GM19397 (cell line): ENCODE results near the gene HCFC1R1.

Experiments used
- ATAC-seq: cut with Tn5 transposase; IDR thresholded peaks from one replicate; pipeline ENCODE4 v1.9.1; 2021; ENCODE audit warnings: mild to moderate bottlenecking, moderate library complexity; ENCODE audit not compliant: unreplicated experiment

The HCFC1R1 gene

DNA sequence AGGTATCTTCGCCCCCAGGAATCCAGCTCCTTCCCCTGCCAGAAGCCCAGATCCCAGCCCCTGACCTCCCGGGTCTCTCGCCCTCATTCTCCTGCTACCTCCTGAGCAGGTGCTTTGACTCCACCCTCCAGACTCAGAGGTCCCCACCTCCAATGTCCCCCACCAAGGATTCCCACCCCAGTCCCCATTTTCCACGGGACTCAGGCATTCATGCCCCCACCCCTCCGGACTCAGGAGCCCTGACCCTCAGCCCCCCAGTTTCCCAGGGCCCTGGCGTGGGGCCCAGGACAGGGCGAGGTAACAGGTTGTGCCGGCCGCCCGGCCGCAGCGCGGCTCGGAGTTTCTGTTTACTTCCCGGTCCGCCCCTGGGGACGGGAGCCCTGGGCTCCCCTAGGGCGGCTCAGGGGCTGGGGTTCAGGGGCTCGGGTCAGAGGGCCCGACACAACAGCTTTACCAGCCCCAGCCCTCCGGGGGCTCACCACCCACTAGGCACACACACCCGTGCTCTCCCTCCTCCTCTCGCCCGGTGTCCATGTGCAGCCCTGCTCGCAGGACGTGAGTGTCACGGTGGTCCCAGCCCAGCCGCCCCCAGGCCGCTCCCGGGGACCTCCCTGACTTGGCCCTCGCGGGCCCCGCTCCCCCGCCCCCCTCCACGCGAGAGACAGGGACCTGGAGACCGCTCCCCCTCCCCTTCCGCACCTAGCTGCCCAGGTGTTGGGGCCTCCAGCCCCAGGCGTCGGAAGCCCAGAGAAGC lies 12.4 kb upstream of the HCFC1R1 start:
- no peak for ATAC-seq

DNA sequence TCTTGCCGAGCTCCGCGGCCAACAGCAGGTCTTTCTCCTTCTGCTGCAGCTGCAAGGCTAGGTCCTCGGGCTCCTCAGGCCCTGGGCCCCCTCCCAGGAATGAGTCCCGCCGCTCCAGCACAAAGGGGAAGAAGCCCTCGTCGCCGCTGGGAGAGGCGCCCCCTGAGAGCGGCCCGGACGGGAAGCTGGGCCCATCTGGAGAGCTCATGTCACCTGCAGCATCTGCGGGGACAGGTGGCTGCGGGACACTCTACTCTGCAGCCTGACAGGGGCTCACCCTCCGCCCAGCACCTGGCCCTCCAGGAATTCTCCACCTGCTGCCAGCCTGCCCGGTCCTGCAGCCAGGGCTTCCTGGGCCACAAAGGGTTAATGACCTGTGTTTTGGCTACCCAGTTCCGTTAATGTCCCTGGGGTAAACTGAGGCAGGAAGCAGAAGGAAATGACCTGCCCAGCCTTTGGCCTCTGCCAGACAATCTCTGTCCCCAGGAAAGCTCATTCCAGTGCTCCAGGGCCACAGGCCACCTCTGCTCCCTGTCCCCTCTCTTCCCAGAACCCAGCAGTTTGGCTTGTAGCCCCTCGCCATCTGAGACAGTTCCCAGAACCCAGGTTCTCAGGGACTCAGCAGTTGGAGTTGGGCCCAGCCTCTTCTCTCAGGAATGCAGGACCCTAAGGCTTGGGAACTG lies 11.7 kb upstream of the HCFC1R1 start:
- ATAC-seq = no peak

DNA sequence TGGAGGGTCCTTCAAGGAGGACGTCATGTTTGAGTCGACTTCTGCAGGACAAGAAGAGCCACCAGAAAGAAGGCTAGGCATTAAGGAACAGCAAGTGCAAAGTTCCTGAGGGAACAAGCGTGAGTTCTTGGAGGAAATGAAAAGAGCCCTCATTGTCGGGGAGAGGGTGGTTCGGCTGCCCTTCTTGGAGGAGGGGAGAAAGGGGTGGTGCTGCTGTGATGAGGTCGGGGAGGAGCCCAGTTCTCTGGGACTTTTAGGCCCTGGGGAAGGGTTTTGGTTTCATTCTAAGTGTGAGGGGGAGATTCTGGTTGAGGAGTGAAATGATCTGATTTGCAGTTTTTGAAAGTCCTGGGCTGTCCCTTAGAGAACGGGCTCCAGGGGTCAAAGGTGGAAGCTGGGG lies 8.9 kb upstream of the HCFC1R1 start:
- no peak for ATAC-seq

DNA sequence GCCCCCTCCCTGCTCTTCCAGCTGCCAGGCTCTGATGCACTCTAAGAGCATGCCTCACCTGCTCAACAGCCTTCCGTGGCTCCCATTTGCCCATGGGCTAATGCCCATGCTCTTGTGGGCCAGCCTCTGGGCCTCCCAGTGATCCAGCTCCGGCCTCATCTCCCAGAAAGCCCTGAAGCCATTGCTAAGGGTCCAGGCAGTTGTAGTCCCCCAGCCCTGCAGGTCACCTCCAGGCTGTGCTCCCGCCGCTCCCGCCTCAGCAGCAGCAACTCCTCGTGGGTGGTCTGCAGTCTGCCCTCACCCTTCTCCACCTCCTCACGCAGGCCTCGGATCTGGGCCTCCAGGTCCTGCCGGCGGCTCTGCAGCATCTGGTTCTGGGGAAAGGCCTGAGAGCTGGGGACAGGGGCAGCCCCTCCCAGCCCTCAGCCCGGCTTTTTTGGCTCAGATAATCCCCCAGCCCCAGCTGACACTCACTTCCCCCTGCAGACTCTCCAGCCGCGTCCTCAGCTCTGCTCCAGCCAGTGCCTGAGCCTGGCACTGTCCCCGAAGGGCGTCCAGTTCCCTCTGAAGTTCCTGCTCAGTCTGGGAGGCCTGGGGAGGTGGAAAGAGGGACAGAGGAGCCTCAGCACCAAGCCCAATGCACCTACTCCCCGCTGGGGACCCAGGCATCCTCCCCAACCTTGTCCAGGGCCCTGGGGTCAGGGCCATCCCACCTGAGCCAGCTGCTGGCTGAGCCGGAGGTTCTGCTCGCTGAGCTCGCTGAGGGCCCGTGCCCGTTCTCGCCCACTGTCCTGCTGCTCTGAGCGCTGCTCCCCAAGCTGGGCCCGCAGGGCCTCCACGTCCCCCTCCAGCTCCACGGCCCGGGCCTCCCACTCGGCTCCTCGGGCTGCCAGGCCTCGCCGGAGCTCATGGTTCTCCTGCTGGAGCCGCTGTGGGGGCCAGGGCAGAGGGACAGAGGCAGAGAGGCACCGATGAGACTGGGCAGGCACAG lies 6.8 kb upstream of the HCFC1R1 start:
- no peak for ATAC-seq

DNA sequence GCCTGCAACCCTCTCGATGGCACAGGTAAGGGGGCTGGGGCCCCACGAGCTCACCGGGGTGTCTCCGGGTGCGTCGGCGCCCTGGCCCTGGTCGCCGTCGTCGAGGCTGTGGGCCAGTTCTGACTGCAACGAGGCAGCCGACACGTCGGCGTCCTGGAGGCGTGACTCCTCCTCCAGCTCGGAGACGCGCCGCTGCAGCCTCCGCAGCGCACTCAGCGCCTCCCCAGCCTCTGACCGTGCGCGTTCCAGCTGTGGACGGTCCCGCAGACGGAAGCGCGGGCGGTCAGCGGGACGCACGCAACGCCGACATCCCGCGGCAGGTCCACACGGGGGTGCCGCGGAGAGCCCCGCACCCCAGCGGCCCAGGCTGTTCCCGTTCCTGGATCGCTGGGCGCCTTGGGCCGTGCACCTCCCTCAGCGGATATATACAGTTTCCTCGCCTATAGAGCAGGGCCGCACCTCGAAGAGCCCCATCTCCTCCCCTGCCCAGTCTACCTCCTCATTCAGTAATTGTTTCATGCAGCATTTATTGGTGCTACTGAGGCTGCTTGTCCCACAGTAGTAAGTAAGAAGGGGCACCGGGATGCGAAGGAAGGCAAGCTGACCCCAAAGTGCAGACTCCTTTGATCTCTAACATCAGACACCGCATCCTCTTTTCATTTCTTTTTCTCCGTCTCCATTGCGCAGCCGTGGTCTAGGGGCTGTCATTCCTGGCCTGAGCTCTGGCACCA lies 5.9 kb upstream of the HCFC1R1 start:
- no peak for ATAC-seq

DNA sequence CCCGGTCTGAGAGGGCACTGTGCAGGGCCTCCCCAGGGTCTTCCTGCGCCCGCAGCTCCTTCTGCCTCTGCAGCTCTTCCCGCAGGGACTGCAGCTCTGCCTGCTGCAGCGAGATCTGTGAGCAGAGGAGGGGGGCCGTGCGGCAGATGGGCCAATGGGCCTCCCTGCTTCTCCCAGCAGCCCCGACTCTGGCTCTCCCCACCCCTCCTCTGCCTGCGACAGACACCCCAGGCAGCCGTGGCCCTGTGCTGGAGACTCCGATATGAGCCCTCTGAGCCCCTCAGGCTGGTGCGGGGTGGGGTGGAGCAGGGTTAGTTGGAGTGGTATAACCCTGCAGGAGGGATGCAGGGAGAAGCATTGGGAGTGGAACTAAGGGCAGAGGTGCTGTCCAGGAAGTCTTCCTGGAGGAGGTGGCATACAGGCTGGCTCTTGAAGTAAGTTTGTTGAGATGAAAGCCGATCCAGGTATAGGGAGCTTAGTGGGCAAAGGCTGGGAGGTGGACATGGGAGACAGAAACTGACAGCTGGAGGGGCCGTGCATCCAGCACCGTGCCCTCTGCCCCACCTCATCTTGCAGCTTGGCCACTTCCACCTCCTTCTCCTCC lies 5.1 kb upstream of the HCFC1R1 start:
- ATAC-seq = no peak

DNA sequence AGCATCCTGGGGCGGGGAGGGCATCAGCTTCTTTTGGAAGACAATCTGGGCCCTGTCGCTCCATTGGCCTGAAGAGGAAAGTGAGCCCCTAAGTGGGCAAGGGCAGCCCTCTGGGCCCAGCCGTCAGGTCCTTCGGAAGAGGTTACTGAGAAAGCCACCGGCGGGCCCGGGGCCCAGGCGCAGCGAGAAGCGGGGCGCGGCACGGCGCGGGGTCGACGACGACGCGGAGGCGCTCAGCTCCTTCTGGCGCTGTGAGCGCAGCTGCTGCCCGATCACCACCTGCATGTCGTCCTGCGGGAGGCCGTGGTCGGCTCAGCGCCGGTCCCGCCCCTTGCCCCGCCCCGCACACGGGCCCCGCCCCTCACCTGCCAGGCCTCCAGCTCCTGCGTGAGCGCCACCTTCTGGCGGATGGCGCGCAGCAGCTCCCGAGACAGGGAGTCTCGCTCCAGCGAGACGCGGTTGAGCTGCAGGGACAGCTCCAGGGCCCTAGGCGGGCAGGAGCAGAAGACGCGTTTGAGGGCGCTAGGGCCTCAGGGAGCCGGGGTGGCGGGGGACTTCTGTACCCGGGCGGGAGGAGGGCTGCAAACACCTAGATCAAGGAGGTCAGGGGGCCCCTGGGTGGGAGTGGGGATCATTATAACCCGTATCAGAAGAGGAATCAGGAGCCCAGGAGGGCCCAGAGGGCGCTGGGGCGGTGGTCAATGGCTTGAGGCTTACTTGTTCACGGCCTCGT lies 4.4 kb upstream of the HCFC1R1 start:
- no peak for ATAC-seq

DNA sequence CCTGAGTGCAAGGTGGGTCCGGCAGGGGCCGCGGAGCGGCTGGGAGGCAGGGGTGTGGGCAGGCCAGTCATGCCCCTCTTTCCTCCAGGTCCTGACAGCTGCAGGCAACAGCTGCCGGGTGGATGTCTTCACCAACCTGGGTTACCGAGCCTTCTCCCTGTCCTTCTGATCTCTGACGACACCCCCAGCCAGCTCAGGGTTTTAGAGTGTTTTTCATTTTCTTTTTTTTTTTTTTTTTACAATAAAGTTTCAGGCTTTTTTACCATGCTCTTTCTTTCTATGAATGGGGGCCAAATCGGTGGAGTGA lies 3.7 kb upstream of the HCFC1R1 start:
- no peak for ATAC-seq

DNA sequence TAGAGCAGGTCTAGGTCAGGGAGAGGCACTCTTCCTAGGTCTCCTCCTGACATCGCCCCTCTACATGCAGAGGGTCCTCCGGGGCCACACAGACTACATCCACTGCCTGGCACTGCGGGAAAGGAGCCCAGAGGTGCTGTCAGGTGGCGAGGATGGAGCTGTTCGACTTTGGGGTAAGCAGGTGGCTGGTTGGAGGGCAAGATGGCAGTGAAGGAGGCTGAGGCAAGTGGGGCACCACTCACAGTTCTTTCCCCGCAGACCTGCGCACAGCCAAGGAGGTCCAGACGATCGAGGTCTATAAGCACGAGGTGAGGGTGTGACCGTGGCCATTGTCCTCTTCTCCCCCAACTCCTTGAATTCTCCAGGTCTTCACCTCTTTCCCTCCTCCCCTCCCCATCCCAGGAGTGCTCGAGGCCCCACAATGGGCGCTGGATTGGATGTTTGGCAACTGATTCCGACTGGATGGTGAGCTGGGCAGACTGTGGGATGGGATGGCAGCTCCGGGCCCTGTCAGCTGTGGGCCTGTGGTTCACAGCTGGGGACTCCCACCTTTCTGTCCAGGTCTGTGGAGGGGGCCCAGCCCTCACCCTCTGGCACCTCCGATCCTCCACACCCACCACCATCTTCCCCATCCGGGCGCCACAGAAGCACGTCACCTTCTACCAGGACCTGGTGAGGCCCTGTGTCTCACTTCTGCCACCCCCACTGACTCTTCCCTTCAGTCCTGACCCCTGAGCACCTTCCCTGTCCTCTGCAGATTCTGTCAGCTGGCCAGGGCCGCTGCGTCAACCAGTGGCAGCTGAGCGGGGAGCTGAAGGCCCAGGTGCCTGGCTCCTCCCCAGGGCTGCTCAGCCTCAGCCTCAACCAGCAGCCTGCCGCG lies 3.1 kb upstream of the HCFC1R1 start:
- ATAC-seq = no peak

DNA sequence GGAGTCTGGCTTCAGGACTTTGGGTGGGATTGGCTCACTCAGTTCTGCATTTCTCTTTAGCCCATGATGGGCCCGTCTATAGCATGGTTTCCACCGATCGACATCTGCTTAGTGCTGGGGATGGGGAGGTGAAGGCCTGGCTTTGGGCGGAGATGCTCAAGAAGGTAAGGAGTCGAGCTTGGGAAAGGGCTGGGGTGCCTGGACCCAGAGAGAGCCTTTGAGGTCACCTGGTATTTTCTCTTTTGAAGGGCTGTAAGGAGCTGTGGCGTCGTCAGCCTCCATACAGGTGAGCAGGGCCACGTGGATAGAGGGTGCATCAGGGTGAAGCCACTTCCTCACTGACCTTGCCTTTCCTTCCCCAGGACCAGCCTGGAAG lies 2.2 kb upstream of the HCFC1R1 start:
- no peak for ATAC-seq

DNA sequence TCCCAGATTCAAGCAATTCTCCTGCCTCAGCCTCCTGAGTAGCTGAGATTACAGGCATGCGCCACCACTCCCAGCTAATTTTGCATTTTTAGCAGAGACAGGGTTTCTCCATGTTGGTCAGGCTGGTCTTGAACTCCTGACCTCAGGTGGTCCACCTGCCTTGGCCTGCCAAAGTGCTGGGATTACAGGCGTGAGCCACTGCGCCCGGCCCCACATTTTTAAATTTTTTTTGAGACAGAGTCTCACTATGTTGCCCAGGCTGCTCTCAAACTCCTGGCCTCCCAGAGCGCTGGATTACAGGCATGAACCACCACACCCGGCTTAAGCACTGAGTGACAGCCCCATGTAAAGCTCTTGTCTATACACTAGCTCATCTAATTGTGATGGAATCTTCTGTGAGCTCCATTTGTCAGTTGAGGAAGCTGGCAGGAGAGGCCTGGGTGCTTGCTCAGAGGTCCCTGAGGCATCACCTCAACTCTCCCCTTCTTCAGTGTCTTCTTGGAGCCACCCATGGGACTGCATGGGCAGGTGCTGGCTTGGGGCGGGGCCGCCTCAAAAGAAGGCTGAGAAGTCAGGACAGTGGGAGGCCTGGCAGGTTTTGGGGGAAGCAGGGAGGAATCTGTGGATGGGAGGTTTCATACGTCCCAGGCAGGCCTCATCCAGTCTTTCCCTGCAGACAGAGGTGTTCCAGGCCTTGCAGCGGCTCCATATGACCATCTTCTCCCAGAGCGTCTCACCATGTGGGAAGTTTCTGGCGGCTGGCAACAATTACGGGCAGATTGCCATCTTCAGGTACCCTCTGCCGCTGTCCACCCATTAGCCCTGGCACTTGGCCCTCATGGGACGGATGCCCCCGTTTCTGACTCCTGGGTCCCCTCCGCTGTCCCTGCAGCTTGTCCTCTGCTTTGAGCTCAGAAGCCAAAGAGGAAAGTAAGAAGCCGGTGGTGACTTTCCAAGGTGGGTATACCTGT lies 1.6 kb upstream of the HCFC1R1 start:
- no peak for ATAC-seq

DNA sequence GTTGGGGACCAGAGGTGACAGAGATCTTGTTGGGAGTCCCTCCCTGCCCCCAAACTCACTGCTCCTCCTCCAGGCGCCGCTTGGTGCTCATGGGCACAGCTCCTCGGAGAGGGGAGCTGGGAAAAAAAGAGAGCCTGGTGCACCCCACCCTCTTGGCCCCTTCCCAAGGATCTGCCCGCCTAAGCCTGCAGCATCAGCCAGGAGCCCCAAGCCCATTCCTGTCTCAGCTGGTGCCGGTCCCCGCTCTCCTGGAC lies 400 bp downstream of the HCFC1R1 start:
- no peak for ATAC-seq

DNA sequence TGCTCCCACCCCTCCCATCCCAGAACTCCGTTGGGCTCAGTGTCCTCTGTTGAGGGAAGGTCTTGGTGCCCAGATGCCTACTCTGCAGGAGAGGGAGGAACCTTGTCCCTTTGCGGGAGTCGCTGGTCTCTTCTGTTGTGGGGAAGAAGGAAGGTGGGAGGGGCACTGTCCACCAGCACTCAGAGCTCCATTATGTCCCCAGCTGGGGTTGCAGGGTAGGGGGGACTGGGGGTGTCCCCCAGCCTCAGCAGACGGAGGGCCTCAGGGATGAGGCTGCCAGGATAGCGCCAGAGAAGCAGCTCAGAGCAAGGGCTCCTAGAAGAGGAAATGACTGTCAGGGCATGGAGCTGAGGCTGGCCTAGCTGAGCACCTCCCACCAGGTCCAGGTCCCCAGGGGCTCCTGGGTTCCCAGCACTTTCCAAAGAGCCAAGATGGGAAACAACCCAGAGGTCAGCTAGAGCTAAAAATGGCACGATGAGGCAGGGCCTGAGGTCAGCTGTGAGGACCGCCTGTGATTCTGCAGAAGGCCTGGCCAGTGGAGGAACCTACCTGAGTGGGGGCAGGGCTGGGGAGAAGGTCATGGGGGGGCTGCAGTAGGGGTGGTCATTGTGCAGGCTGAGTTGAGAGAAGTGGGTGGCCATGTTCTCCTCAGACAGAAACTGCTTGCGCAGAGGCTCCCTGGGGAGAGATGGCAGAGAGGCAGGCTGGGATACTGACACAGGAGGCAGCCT lies 893 bp downstream of the HCFC1R1 start:
- no peak for ATAC-seq

DNA sequence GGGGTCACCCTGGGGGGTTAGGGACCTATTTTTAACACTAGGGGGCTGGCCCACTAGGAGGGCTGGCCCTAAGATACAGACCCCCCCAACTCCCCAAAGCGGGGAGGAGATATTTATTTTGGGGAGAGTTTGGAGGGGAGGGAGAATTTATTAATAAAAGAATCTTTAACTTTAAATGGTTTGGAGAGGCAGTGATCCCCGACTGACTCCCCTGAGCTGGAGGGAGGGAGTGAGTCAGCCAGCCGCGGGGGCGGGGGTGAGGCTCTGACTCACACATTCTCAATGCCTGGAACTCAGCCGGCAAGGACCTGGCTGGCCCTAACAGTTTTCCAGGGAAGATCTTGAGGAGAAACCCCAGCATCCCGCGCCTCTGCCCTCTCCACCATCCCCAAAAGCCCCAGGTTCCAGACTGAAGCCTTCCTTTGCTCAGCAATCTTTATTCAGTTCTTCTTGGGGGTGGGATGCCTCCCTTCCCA lies 1.5 kb downstream of the HCFC1R1 start:
- ATAC-seq = no peak

DNA sequence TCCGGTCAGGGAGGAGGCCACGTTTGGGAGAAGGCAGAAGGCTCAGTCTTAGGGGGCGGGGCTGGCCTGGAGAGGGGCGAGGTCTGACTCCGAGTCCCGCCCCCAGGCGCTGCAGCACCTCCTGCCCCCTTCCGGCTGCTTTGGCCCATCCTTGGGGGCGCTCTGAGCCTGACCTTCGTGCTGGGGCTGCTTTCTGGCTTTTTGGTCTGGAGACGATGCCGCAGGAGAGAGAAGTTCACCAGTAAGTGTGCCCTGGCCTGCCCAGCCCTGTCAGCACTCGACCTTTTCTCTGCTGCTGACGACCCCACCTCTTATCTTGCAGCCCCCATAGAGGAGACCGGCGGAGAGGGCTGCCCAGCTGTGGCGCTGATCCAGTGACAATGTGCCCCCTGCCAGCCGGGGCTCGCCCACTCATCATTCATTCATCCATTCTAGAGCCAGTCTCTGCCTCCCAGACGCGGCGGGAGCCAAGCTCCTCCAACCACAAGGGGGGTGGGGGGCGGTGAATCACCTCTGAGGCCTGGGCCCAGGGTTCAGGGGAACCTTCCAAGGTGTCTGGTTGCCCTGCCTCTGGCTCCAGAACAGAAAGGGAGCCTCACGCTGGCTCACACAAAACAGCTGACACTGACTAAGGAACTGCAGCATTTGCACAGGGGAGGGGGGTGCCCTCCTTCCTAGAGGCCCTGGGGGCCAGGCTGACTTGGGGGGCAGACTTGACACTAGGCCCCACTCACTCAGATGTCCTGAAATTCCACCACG lies 2.1 kb downstream of the HCFC1R1 start:
- ATAC-seq = no peak

DNA sequence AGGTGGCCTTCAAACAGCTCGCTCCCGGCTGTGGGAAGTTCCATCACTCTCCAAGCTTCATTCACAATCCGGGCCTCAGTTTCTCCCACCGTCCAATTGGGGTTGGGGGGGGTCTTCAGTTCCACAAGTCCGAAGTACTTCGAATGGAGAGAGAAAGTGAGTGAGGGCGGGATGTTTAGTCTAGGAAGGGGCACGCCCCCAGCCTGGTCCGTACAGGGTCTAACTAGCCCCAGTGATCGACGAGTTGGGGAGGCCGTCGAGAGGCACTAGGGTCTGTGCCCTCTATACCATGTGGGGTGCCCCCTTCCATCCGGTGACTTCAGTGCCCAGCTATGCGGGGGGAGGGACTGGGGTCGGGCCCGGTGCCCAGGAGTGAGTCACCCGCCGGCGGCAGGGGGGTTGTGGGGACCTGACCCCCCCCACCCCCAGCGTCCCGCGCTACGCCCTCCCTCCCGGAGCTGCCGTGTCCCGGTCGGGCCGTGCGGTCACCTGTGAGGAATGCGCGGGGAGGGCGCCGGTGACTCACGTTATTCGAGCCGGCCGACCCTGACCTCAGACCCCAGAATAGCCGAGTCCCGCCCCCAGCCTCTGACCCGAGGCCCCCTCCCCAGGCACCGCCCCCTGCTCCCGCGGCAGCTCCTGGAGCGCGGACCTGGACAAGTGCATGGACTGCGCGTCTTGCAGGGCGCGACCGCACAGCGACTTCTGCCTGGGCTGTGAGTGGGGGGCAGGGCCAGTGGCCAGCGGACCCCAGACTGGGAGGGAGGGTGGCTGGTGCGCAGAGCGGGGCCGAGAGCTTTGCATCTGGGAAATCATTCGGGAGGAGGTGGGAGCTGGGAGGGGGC lies 2.9 kb downstream of the HCFC1R1 start:
- no peak for ATAC-seq
